ENCODE measurements around the gene RSRP1.
"Not testable (repeated sequence)": the region's sequence is repeated elsewhere in the genome, so short reads cannot be mapped to it uniquely, and the experiment has no call there.

Gene RSRP1

GRCh38 chr1:25239681-25240541, 7.3 kb downstream of the RSRP1 start:
- peak overlapping the region; percentile 83 for H3K27ac ChIP-seq (ENCODE audit: low read depth, low read length)
- H3K27me3 ChIP-seq (ENCODE audit: low read length) = no peaks in the 10 kb centered on the region
- peaks cover 24% of the 10 kb centered on the region for H3K36me3 ChIP-seq (ENCODE audit: low read length)
- peak overlapping the region; percentile 74 for H3K4me2 ChIP-seq (ENCODE audit: low read depth, low read length, poor library complexity, severe bottlenecking)
- H3F3A ChIP-seq (ENCODE audit: insufficient read depth) = peaks cover 69% of the 10 kb centered on the region
- peaks cover 6% of the 10 kb centered on the region for H3K79me2 ChIP-seq (ENCODE audit: insufficient read depth, low read length)
- peak overlapping the region; percentile 57 for H3K9ac ChIP-seq (ENCODE audit: low read length)
- H3K4me3 ChIP-seq (ENCODE audit: insufficient read depth, low read length, poor library complexity, severe bottlenecking) = peak overlapping the region; percentile 50
- H2AFZ ChIP-seq (ENCODE audit: low read depth, low read length, severe bottlenecking) = peak overlapping the region; percentile 42
- 0 out of 2 replicates have a peak, but pooled peaks cover 3% of the 10 kb centered on the region for H4K20me1 ChIP-seq (ENCODE audit: low read depth, low read length)
- TF ChIP-seq EZH2phosphoT487 (conservative IDR thresholded peaks at IDR 0.05; ENCODE audit: low read length) (no peak), CTCF (IDR thresholded peaks at IDR 0.05; ENCODE audit: insufficient read depth, low read length, poor library complexity, severe bottlenecking) (peak; percentile 60)
- no peaks in the 10 kb centered on the region for H3K9me2 ChIP-seq (replicated peaks; ENCODE audit: insufficient read depth, low read length)
- no peaks in the 10 kb centered on the region for H3K9me3 ChIP-seq (ENCODE audit: insufficient read depth, low read length)

- H3K4me2 ChIP-seq (ENCODE audit: low read depth, low read length, poor library complexity, severe bottlenecking) = no peak overlapping the region
- H3K27ac ChIP-seq (ENCODE audit: low read depth, low read length) = 0 out of 2 replicates have a peak overlapping the region, but pooled peaks have one; percentile 61
- TF ChIP-seq CTCF (IDR thresholded peaks at IDR 0.05; ENCODE audit: insufficient read depth, low read length, poor library complexity, severe bottlenecking) = no peak
- TF ChIP-seq EZH2phosphoT487 (conservative IDR thresholded peaks at IDR 0.05; ENCODE audit: low read length) = no peak
- peaks cover 5% of the 10 kb centered on the region; the same call in 1 of the 2 replicates for H3K36me3 ChIP-seq (ENCODE audit: low read length)
- H3K27me3 ChIP-seq (ENCODE audit: low read length) = no peaks in the 10 kb centered on the region
- no peaks in the 10 kb centered on the region for H4K20me1 ChIP-seq (ENCODE audit: low read depth, low read length)
- H3K79me2 ChIP-seq (ENCODE audit: insufficient read depth, low read length) = peaks cover 12% of the 10 kb centered on the region
- H2AFZ ChIP-seq (ENCODE audit: low read depth, low read length, severe bottlenecking) = no peak overlapping the region
- no peaks in the 10 kb centered on the region for H3K9me2 ChIP-seq (replicated peaks; ENCODE audit: insufficient read depth, low read length)
- peaks cover 56% of the 10 kb centered on the region for H3F3A ChIP-seq (ENCODE audit: insufficient read depth)
- no peak overlapping the region for H3K9ac ChIP-seq (ENCODE audit: low read length)
- H3K4me3 ChIP-seq (ENCODE audit: insufficient read depth, low read length, poor library complexity, severe bottlenecking) = no peak overlapping the region
- no peaks in the 10 kb centered on the region for H3K9me3 ChIP-seq (ENCODE audit: insufficient read depth, low read length)
These were observed 9.2 kb downstream of the RSRP1 start for GRCh38 chr1:25238046-25238445.

- Histone ChIP-seq H3K27ac (ENCODE audit: low read depth, low read length) (peak overlapping the region; percentile 61; the same call in 1 of the 2 replicates), H3F3A (ENCODE audit: insufficient read depth) (peaks cover 47% of the 10 kb centered on the region), H3K79me2 (ENCODE audit: insufficient read depth, low read length) (peaks cover 28% of the 10 kb centered on the region), H3K4me2 (ENCODE audit: low read depth, low read length, poor library complexity, severe bottlenecking) (peak overlapping the region; percentile 45)
- H4K20me1 ChIP-seq (ENCODE audit: low read depth, low read length); H3K27me3 ChIP-seq (ENCODE audit: low read length); H3K36me3 ChIP-seq (ENCODE audit: low read length); H3K9ac ChIP-seq (ENCODE audit: low read length); H3K9me3 ChIP-seq (ENCODE audit: insufficient read depth, low read length); H2AFZ ChIP-seq (ENCODE audit: low read depth, low read length, severe bottlenecking); H3K4me3 ChIP-seq (ENCODE audit: insufficient read depth, low read length, poor library complexity, severe bottlenecking); H3K9me2 ChIP-seq (replicated peaks; ENCODE audit: insufficient read depth, low read length): not testable (repeated sequence)
These were observed 11.0 kb downstream of the RSRP1 start for GRCh38 chr1:25236261-25236660.

- H4K20me1 ChIP-seq (ENCODE audit: low read depth, low read length); H3K9me2 ChIP-seq (replicated peaks; ENCODE audit: insufficient read depth, low read length); H3K27me3 ChIP-seq (ENCODE audit: low read length); H3K4me2 ChIP-seq (ENCODE audit: low read depth, low read length, poor library complexity, severe bottlenecking); H3K9ac ChIP-seq (ENCODE audit: low read length); H3K36me3 ChIP-seq (ENCODE audit: low read length); H3K4me3 ChIP-seq (ENCODE audit: insufficient read depth, low read length, poor library complexity, severe bottlenecking); H3K27ac ChIP-seq (ENCODE audit: low read depth, low read length); H3K9me3 ChIP-seq (ENCODE audit: insufficient read depth, low read length); H2AFZ ChIP-seq (ENCODE audit: low read depth, low read length, severe bottlenecking): not testable (repeated sequence)
- H3F3A ChIP-seq (ENCODE audit: insufficient read depth) = peaks cover 41% of the 10 kb centered on the region
- H3K79me2 ChIP-seq (ENCODE audit: insufficient read depth, low read length) = peaks cover 30% of the 10 kb centered on the region
These were observed 11.8 kb downstream of the RSRP1 start for GRCh38 chr1:25235411-25235810.
